DOHH2 (cell line): Measurements from ENCODE around the gene SLITRK1.

Source experiments
- H3F3A ChIP-seq: fragments of 200-600 bp; sonication (generic), shearing (Covaris generic); 2 replicates; pipeline ENCODE4 v1.6.0; 2016; ENCODE audit warnings: antibody characterized with exemption, mild to moderate bottlenecking; ENCODE audit not compliant: control insufficient read depth, insufficient read depth
- H3K27ac ChIP-seq: fragments of 200-600 bp; sonication (generic); 2 replicates; pipeline ENCODE4 v1.5.1; 2014; ENCODE audit warnings: low read depth, mild to moderate bottlenecking, low read length, moderate library complexity
- H3K27me3 ChIP-seq: fragments of 200-600 bp; sonication (generic); 2 replicates; pipeline ENCODE4 v1.6.1; 2014; ENCODE audit warnings: mild to moderate bottlenecking, low read length, mixed read lengths; ENCODE audit not compliant: control insufficient read depth
- H3K36me3 ChIP-seq: fragments of 200-600 bp; sonication (generic); 2 replicates; pipeline ENCODE4 v1.6.1; 2014; ENCODE audit warnings: mild to moderate bottlenecking, low read length, moderate library complexity, mixed read lengths; ENCODE audit not compliant: control insufficient read depth
- H3K4me1 ChIP-seq: fragments of 200-600 bp; sonication (generic); 2 replicates; pipeline ENCODE4 v1.6.1; 2014; ENCODE audit warnings: mild to moderate bottlenecking, low read length, mixed read lengths; ENCODE audit not compliant: control insufficient read depth
- H3K4me2 ChIP-seq: fragments of 200-600 bp; sonication (generic); 2 replicates; pipeline ENCODE4 v1.6.0; 2014; ENCODE audit warnings: mild to moderate bottlenecking, low read length, moderate library complexity
- H3K4me3 ChIP-seq: fragments of 200-600 bp; sonication (generic); 2 replicates; pipeline ENCODE4 v1.5.1; 2014; ENCODE audit warnings: mild to moderate bottlenecking, low read length, mixed read lengths
- H3K79me2 ChIP-seq: fragments of 200-600 bp; sonication (generic); 2 replicates; pipeline ENCODE4 v1.6.1; 2014; ENCODE audit warnings: mild to moderate bottlenecking, low read length, mixed read lengths; ENCODE audit not compliant: control insufficient read depth
- H3K9me2 ChIP-seq: fragments of 200-600 bp; sonication (generic); replicated peaks from 2 replicates; pipeline ENCODE4 v1.6.1; 2014; ENCODE audit warnings: mild to moderate bottlenecking, low read length, mixed read lengths; ENCODE audit not compliant: control insufficient read depth
- H3K9me3 ChIP-seq: fragments of 200-600 bp; sonication (generic); 2 replicates; pipeline ENCODE4 v1.6.1; 2014; ENCODE audit warnings: antibody characterized with exemption, low read length, mixed read lengths; ENCODE audit not compliant: control insufficient read depth, insufficient read depth
- H4K20me1 ChIP-seq: fragments of 200-600 bp; sonication (generic); 2 replicates; pipeline ENCODE4 v1.6.0; 2014; ENCODE audit warnings: low read depth, mild to moderate bottlenecking, antibody characterized with exemption, low read length, moderate library complexity; ENCODE audit not compliant: control insufficient read depth, insufficient read depth
- EZH2phosphoT487 ChIP-seq: fragments of 200-600 bp; sonication (generic); IDR thresholded peaks from 2 replicates; pipeline ENCODE4 v1.6.1; 2017; ENCODE audit warnings: borderline replicate concordance, mild to moderate bottlenecking, antibody characterized with exemption, low read length, moderate library complexity, mixed read lengths
- TF ChIP-seq, protein P1 (sequence below): fragments of 200-600 bp; sonication (generic); IDR thresholded peaks from one replicate; pipeline ENCODE4 v1.5.1; 2014; ENCODE audit warnings: antibody characterized with exemption, mild to moderate bottlenecking, low read depth, low read length; ENCODE audit not compliant: poor library complexity, severe bottlenecking

The SLITRK1 gene

DNA sequence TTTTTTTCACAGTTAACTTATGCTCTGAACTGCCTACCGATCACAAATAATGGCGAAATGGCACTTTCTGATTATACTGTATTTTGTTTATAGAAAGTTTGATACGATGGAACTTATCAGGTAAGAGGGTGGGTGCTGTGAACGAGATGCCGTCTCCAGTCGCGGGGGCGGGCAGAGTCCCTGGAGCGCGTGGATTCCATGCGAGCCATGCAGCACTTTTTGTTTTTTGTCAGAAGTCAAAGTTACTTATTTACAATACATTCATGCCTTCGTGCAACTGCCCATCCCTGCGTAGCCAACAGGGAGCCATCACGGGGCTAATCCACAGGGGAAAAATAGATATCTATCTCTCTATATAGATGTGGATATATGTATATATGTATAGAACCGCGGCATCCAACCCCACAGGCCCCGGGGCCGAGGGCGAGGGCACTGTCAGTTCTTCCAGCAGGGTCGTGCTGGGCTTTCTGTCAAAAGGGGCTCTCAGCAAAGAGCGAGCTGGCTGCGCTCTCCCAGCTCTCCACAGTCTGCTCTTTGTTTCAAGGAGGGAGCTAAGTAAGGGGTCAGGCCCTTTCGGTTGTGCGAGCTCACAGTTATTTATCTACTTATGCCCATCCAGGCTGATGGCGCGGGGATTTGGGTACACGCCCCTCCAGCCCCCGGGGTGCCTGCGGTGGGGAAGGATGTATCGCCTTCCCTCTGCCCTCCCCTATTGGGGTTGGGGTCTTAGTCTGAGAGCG is 3.4 kb downstream of the SLITRK1 start:
- TF ChIP-seq, protein P1, sequence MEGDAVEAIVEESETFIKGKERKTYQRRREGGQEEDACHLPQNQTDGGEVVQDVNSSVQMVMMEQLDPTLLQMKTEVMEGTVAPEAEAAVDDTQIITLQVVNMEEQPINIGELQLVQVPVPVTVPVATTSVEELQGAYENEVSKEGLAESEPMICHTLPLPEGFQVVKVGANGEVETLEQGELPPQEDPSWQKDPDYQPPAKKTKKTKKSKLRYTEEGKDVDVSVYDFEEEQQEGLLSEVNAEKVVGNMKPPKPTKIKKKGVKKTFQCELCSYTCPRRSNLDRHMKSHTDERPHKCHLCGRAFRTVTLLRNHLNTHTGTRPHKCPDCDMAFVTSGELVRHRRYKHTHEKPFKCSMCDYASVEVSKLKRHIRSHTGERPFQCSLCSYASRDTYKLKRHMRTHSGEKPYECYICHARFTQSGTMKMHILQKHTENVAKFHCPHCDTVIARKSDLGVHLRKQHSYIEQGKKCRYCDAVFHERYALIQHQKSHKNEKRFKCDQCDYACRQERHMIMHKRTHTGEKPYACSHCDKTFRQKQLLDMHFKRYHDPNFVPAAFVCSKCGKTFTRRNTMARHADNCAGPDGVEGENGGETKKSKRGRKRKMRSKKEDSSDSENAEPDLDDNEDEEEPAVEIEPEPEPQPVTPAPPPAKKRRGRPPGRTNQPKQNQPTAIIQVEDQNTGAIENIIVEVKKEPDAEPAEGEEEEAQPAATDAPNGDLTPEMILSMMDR = no peak
- no peak for TF ChIP-seq EZH2phosphoT487
- Histone ChIP-seq H3K9me2 (no peaks in the 10 kb centered on the region), H3K27me3 (no peaks in the 10 kb centered on the region), H3K36me3 (no peaks in the 10 kb centered on the region), H3K4me3 (no peak overlapping the region), H3F3A (no peaks in the 10 kb centered on the region), H3K4me2 (no peak overlapping the region), H4K20me1 (no peaks in the 10 kb centered on the region), H3K27ac (no peak overlapping the region), H3K9me3 (peaks cover 22% of the 10 kb centered on the region; the same call in 1 of the 2 replicates), H3K79me2 (no peaks in the 10 kb centered on the region), H3K4me1 (no peaks in the 10 kb centered on the region)

DNA sequence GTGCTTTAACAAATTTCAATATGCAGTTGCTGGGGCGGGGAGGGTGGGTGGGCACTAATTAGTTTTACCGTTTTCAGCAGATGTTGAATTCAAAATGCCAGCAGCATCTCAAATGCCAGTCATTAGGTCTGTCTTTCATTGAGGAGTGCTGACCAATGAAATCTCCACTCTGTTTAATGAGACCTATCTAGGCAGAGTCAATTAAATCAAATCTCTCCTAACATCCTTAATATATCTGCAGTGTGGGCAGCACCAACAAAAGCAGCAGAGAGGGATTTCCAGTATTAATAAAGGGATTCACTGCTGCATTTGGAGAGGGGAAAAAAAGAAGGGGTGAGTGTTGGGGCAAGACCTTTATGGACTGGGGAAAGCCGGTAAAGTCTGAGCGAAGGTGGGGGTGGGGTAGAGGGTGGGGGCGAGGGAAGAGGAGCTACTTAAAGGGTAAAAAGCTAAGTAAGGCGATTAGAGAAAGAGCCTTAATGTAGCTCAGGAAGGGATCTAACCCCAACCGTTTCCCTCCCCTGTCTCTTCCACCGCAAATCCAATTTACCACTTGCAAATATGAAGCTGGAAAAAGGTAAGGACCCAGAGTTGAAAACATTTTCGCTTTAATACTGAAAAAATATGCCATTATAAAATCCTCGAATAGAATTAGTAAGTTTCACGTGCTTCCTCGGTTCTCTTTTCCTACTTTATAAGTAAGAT is 4.5 kb downstream of the SLITRK1 start:
- Histone ChIP-seq H3K4me2 (no peak overlapping the region), H3K4me3 (no peak overlapping the region), H3K36me3 (no peaks in the 10 kb centered on the region), H3K4me1 (no peaks in the 10 kb centered on the region), H3K9me2 (no peaks in the 10 kb centered on the region), H3K9me3 (peaks cover 22% of the 10 kb centered on the region; the same call in 1 of the 2 replicates), H4K20me1 (no peaks in the 10 kb centered on the region), H3F3A (no peaks in the 10 kb centered on the region), H3K27me3 (no peaks in the 10 kb centered on the region), H3K27ac (no peak overlapping the region), H3K79me2 (no peaks in the 10 kb centered on the region)
- no peak for TF ChIP-seq EZH2phosphoT487
- TF ChIP-seq, protein P1 = no peak

DNA sequence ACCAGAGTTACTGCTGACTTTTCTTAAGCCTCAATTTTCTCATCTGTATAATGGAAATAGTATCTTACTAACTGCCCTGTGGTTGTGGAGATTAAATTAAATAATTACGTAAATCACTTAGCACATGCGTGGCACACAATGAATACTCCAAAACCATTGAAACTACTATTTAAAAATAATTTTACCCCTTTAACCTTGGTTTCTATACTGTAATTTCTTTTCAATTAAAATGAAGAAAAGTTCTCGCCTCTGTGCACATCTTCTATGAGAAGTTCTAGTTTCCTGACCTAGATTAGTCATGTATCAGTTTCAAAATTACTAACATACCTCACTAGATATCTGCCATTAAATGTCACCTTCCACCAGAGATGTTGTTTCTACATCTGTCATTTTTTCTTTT is 5.7 kb downstream of the SLITRK1 start:
- Histone ChIP-seq H3F3A (no peaks in the 10 kb centered on the region), H3K27ac (no peak overlapping the region), H3K9me3 (peaks cover 22% of the 10 kb centered on the region; the same call in 1 of the 2 replicates), H3K9me2 (no peaks in the 10 kb centered on the region), H3K4me1 (no peaks in the 10 kb centered on the region), H3K4me2 (no peak overlapping the region), H3K4me3 (no peak overlapping the region), H4K20me1 (no peaks in the 10 kb centered on the region), H3K36me3 (no peaks in the 10 kb centered on the region), H3K27me3 (no peaks in the 10 kb centered on the region), H3K79me2 (no peaks in the 10 kb centered on the region)
- TF ChIP-seq, protein P1 = no peak
- TF ChIP-seq EZH2phosphoT487 = no peak
